Loucy (cell line): ENCODE data around the gene UFC1.

Source experiments
- CTCF ChIP-seq: fragments of 200-600 bp; sonication (generic); conservative IDR thresholded peaks from 2 replicates; pipeline ENCODE4 v1.5.1; 2014; ENCODE audit warnings: mild to moderate bottlenecking, antibody characterized with exemption, low read length
- EZH2phosphoT487 ChIP-seq: fragments of 200-600 bp; IDR thresholded peaks from 2 replicates; pipeline ENCODE4 v1.6.1; 2018; ENCODE audit warnings: antibody characterized with exemption, mild to moderate bottlenecking, moderate library complexity, borderline replicate concordance

GRCh38 chr1:161159913-161160243, 6.1 kb downstream of the UFC1 start:
- TF ChIP-seq CTCF: no peak
- no peak for TF ChIP-seq EZH2phosphoT487
